ENCODE measurements around the gene RNPEPL1.

The RNPEPL1 gene

GRCh38 chr2:240551288-240551687 is 17.0 kb upstream of the RNPEPL1 start:
- peaks cover 5% of the 10 kb centered on the region for H3K9me3 ChIP-seq (ENCODE audit: insufficient read depth, low read depth, low read length)
- no peaks in the 10 kb centered on the region for H3K79me1 ChIP-seq (ENCODE audit: low read length)
- H3K4me1 ChIP-seq (ENCODE audit: control insufficient read depth in 1 of 2, insufficient read depth in 2 of 2, low read length in 2 of 2) = no peaks in the 10 kb centered on the region
- H3K23ac ChIP-seq (ENCODE audit: low read length) = no peak overlapping the region
- H3K27me3 ChIP-seq (ENCODE audit: insufficient read depth, low read length) = no peaks in the 10 kb centered on the region
- no peak overlapping the region for H3K4me3 ChIP-seq (ENCODE audit: low read depth, low read length)
- H3K79me2 ChIP-seq (ENCODE audit: control insufficient read depth, insufficient read depth, low read length, poor library complexity) = no peaks in the 10 kb centered on the region
- no peak overlapping the region for H2BK5ac ChIP-seq (ENCODE audit: low read depth, low read length, poor library complexity)
- no peak overlapping the region for H3K27ac ChIP-seq (ENCODE audit: low read depth, low read length)
- no peak for DNase-seq
- no peak overlapping the region for H3K14ac ChIP-seq (ENCODE audit: low read length)
- H3K4ac ChIP-seq (ENCODE audit: low read depth, low read length) = no peak overlapping the region
- no peak overlapping the region for H2BK120ac ChIP-seq (ENCODE audit: insufficient read depth, low read length, poor library complexity)
- H3K18ac ChIP-seq (ENCODE audit: low read length) = no peak overlapping the region
- no peak overlapping the region for H4K91ac ChIP-seq (ENCODE audit: low read depth, low read length)
- H3K4me2 ChIP-seq (ENCODE audit: low read length) = no peak overlapping the region
- H3K9ac ChIP-seq (ENCODE audit: low read length) = no peak overlapping the region
- no peak overlapping the region for H2AFZ ChIP-seq (ENCODE audit: insufficient read depth, low read length, poor library complexity)
- H2BK12ac ChIP-seq (ENCODE audit: low read length) = no peak overlapping the region
- H4K8ac ChIP-seq (ENCODE audit: low read depth, low read length) = no peak overlapping the region
- H4K12ac ChIP-seq (ENCODE audit: low read depth, low read length) = no peak overlapping the region
- H2AK5ac ChIP-seq (ENCODE audit: low read length) = no peak overlapping the region
- peaks cover 8 to 11% of the 10 kb centered on the region in 2 experiments for H3K36me3 ChIP-seq (ENCODE audit: control insufficient read depth in 1 of 2, insufficient read depth in 2 of 2, low read length in 2 of 2)
- no CpG with 5 or more reads among the region's 4 CpGs for WGBS (ENCODE audit: extremely low coverage, insufficient coverage, insufficient read length)

- Histone ChIP-seq H4K91ac (ENCODE audit: low read depth, low read length) (no peak overlapping the region), H2AK5ac (ENCODE audit: low read length) (no peak overlapping the region), H3K9me3 (ENCODE audit: insufficient read depth, low read depth, low read length) (peaks cover 5% of the 10 kb centered on the region), H3K27ac (ENCODE audit: low read depth, low read length) (no peak overlapping the region), H3K4ac (ENCODE audit: low read depth, low read length) (no peak overlapping the region), H3K4me1 (ENCODE audit: control insufficient read depth in 1 of 2, insufficient read depth in 2 of 2, low read length in 2 of 2) (no peaks in the 10 kb centered on the region), H2BK120ac (ENCODE audit: insufficient read depth, low read length, poor library complexity) (no peak overlapping the region), H3K4me3 (ENCODE audit: low read depth, low read length) (no peak overlapping the region), H3K18ac (ENCODE audit: low read length) (no peak overlapping the region), H3K79me1 (ENCODE audit: low read length) (no peaks in the 10 kb centered on the region), H2AFZ (ENCODE audit: insufficient read depth, low read length, poor library complexity) (no peak overlapping the region), H4K8ac (ENCODE audit: low read depth, low read length) (no peak overlapping the region), H2BK5ac (ENCODE audit: low read depth, low read length, poor library complexity) (no peak overlapping the region), H2BK12ac (ENCODE audit: low read length) (no peak overlapping the region), H3K9ac (ENCODE audit: low read length) (no peak overlapping the region), H3K79me2 (ENCODE audit: control insufficient read depth, insufficient read depth, low read length, poor library complexity) (no peaks in the 10 kb centered on the region), H3K4me2 (ENCODE audit: low read length) (no peak overlapping the region), H3K14ac (ENCODE audit: low read length) (no peak overlapping the region), H3K23ac (ENCODE audit: low read length) (no peak overlapping the region), H3K27me3 (ENCODE audit: insufficient read depth, low read length) (no peaks in the 10 kb centered on the region), H3K36me3 (ENCODE audit: control insufficient read depth in 1 of 2, insufficient read depth in 2 of 2, low read length in 2 of 2) (peaks cover 8 to 11% of the 10 kb centered on the region in 2 experiments), H4K12ac (ENCODE audit: low read depth, low read length) (no peak overlapping the region)
- no peak for DNase-seq
- WGBS (ENCODE audit: extremely low coverage, insufficient coverage, insufficient read length) = no CpG with 5 or more reads among the region's 1 CpG
Observed at GRCh38 chr2:240551811-240552210, 16.5 kb upstream of the RNPEPL1 start.

GRCh38 chr2:240553956-240554480 is 14.3 kb upstream of the RNPEPL1 start:
- Histone ChIP-seq H3K27ac (ENCODE audit: low read depth, low read length) (no peak overlapping the region), H2AFZ (ENCODE audit: insufficient read depth, low read length, poor library complexity) (no peak overlapping the region), H4K91ac (ENCODE audit: low read depth, low read length) (no peak overlapping the region), H3K4me3 (ENCODE audit: low read depth, low read length) (no peak overlapping the region), H2BK120ac (ENCODE audit: insufficient read depth, low read length, poor library complexity) (no peak overlapping the region), H3K4me1 (ENCODE audit: control insufficient read depth in 1 of 2, insufficient read depth in 2 of 2, low read length in 2 of 2) (peaks cover 0 to 6% of the 10 kb centered on the region in 2 experiments), H3K27me3 (ENCODE audit: insufficient read depth, low read length) (no peaks in the 10 kb centered on the region), H3K4ac (ENCODE audit: low read depth, low read length) (no peak overlapping the region), H4K8ac (ENCODE audit: low read depth, low read length) (no peak overlapping the region), H3K14ac (ENCODE audit: low read length) (no peak overlapping the region), H2BK5ac (ENCODE audit: low read depth, low read length, poor library complexity) (no peak overlapping the region), H3K4me2 (ENCODE audit: low read length) (no peak overlapping the region), H2BK12ac (ENCODE audit: low read length) (no peak overlapping the region), H3K18ac (ENCODE audit: low read length) (no peak overlapping the region), H4K12ac (ENCODE audit: low read depth, low read length) (no peak overlapping the region), H3K79me1 (ENCODE audit: low read length) (no peaks in the 10 kb centered on the region), H3K23ac (ENCODE audit: low read length) (no peak overlapping the region), H3K9ac (ENCODE audit: low read length) (no peak overlapping the region), H3K9me3 (ENCODE audit: insufficient read depth, low read depth, low read length) (peaks cover 5% of the 10 kb centered on the region), H3K36me3 (ENCODE audit: control insufficient read depth in 1 of 2, insufficient read depth in 2 of 2, low read length in 2 of 2) (peaks cover 8 to 11% of the 10 kb centered on the region in 2 experiments), H3K79me2 (ENCODE audit: control insufficient read depth, insufficient read depth, low read length, poor library complexity) (no peaks in the 10 kb centered on the region), H2AK5ac (ENCODE audit: low read length) (no peak overlapping the region)
- no peak for DNase-seq
- no CpG with 5 or more reads among the region's 7 CpGs for WGBS (ENCODE audit: extremely low coverage, insufficient coverage, insufficient read length)

GRCh38 chr2:240554767-240555493 is 13.4 kb upstream of the RNPEPL1 start:
- H3K4me3 ChIP-seq (ENCODE audit: low read depth, low read length) = no peak overlapping the region
- no peak overlapping the region for H3K4me2 ChIP-seq (ENCODE audit: low read length)
- H3K4me1 ChIP-seq (ENCODE audit: control insufficient read depth in 1 of 2, insufficient read depth in 2 of 2, low read length in 2 of 2) = peaks cover 0 to 9% of the 10 kb centered on the region in 2 experiments
- H3K9me3 ChIP-seq (ENCODE audit: insufficient read depth, low read depth, low read length) = peaks cover 5% of the 10 kb centered on the region
- H3K9ac ChIP-seq (ENCODE audit: low read length) = no peak overlapping the region
- no peak overlapping the region for H3K14ac ChIP-seq (ENCODE audit: low read length)
- H4K91ac ChIP-seq (ENCODE audit: low read depth, low read length) = no peak overlapping the region
- no peaks in the 10 kb centered on the region for H3K79me1 ChIP-seq (ENCODE audit: low read length)
- no peak overlapping the region for H2BK5ac ChIP-seq (ENCODE audit: low read depth, low read length, poor library complexity)
- H2AFZ ChIP-seq (ENCODE audit: insufficient read depth, low read length, poor library complexity) = no peak overlapping the region
- DNase-seq = no peak
- H3K27me3 ChIP-seq (ENCODE audit: insufficient read depth, low read length) = no peaks in the 10 kb centered on the region
- no peak overlapping the region for H2BK12ac ChIP-seq (ENCODE audit: low read length)
- no peak overlapping the region for H3K4ac ChIP-seq (ENCODE audit: low read depth, low read length)
- no CpG with 5 or more reads among the region's 17 CpGs for WGBS (ENCODE audit: extremely low coverage, insufficient coverage, insufficient read length)
- no peak overlapping the region for H3K18ac ChIP-seq (ENCODE audit: low read length)
- no peaks in the 10 kb centered on the region for H3K79me2 ChIP-seq (ENCODE audit: control insufficient read depth, insufficient read depth, low read length, poor library complexity)
- no peak overlapping the region for H3K23ac ChIP-seq (ENCODE audit: low read length)
- no peak overlapping the region for H3K27ac ChIP-seq (ENCODE audit: low read depth, low read length)
- peaks cover 8 to 11% of the 10 kb centered on the region in 2 experiments for H3K36me3 ChIP-seq (ENCODE audit: control insufficient read depth in 1 of 2, insufficient read depth in 2 of 2, low read length in 2 of 2)
- H2AK5ac ChIP-seq (ENCODE audit: low read length) = no peak overlapping the region
- H4K8ac ChIP-seq (ENCODE audit: low read depth, low read length) = no peak overlapping the region
- H2BK120ac ChIP-seq (ENCODE audit: insufficient read depth, low read length, poor library complexity) = no peak overlapping the region
- no peak overlapping the region for H4K12ac ChIP-seq (ENCODE audit: low read depth, low read length)
